IPS-NIHi7 (cell line): ENCODE results near the gene PSME3.
"Not testable (repeated sequence)": the region's sequence is repeated elsewhere in the genome, so short reads cannot be mapped to it uniquely, and the experiment has no call there.

Experiments used
- DNase-seq: peaks from one replicate; pipeline ENCODE4 v3.0.0; 2012; ENCODE audit warnings: mixed read lengths; ENCODE audit errors: extremely low spot score

PSME3 gene

GRCh38 chr17:42851371-42852240 lies 18.4 kb downstream of the PSME3 start:
- DNase-seq, result not testable (repeated sequence)

- DNase-seq, result no peak
These were observed 19.2 kb downstream of the PSME3 start for GRCh38 chr17:42852351-42852750.

- DNase-seq, result no peak
These were observed 19.8 kb downstream of the PSME3 start for GRCh38 chr17:42853004-42853403.

GRCh38 chr17:42853597-42853967 lies 20.4 kb downstream of the PSME3 start:
- no peak for DNase-seq

GRCh38 chr17:42853968-42854790 lies 21.0 kb downstream of the PSME3 start:
- DNase-seq, result no peak

GRCh38 chr17:42855048-42855596 lies 21.9 kb downstream of the PSME3 start:
- no peak for DNase-seq

GRCh38 chr17:42856093-42856492 lies 22.9 kb downstream of the PSME3 start:
- DNase-seq, result not testable (repeated sequence)

GRCh38 chr17:42856516-42856915 lies 23.3 kb downstream of the PSME3 start:
- DNase-seq, result not testable (repeated sequence)

GRCh38 chr17:42857389-42857788 lies 24.2 kb downstream of the PSME3 start:
- DNase-seq, result peak; percentile 52

- DNase-seq, result no peak
These were observed 32.5 kb downstream of the PSME3 start for GRCh38 chr17:42865638-42866094.

GRCh38 chr17:42866216-42866615 lies 33.0 kb downstream of the PSME3 start:
- no peak for DNase-seq

GRCh38 chr17:42866631-42867575 lies 33.7 kb downstream of the PSME3 start:
- no peak for DNase-seq

GRCh38 chr17:42867694-42868261 lies 34.6 kb downstream of the PSME3 start:
- DNase-seq, result not testable (repeated sequence)

- DNase-seq, result no peak
These were observed 35.1 kb downstream of the PSME3 start for GRCh38 chr17:42868338-42868737.

- no peak for DNase-seq
These were observed 38.5 kb downstream of the PSME3 start for GRCh38 chr17:42871647-42872046.

GRCh38 chr17:42872251-42872965 lies 39.2 kb downstream of the PSME3 start:
- DNase-seq, result no peak

GRCh38 chr17:42873315-42873714 lies 40.1 kb downstream of the PSME3 start:
- no peak for DNase-seq

GRCh38 chr17:42873932-42874695 lies 40.9 kb downstream of the PSME3 start:
- DNase-seq, result not testable (repeated sequence)

- DNase-seq, result no peak
These were observed 43.8 kb downstream of the PSME3 start for GRCh38 chr17:42877037-42877436.
